ENCODE results near the gene BABAM2.
A peak's percentile ranks its signal among the peaks of the same experiment; 100 is the strongest.

BABAM2 gene

GRCh38 chr2:28085201-28085600, 194.7 kb downstream of the BABAM2 start:
- TF ChIP-seq CTCF (conservative IDR thresholded peaks at IDR 0.05), result no peak
- H3K27ac ChIP-seq, result no peak overlapping the region

- TF ChIP-seq CTCF (conservative IDR thresholded peaks at IDR 0.05), result no peak
- H3K27ac ChIP-seq, result no peak overlapping the region
These were observed 196.1 kb downstream of the BABAM2 start for GRCh38 chr2:28086611-28087010.

- H3K27ac ChIP-seq, result peak overlapping the region; percentile 16; the same call in 1 of the 2 replicates
- no peak for TF ChIP-seq CTCF (conservative IDR thresholded peaks at IDR 0.05)
These were observed 198.4 kb downstream of the BABAM2 start for GRCh38 chr2:28088970-28089369.

GRCh38 chr2:28089486-28089885, 199.0 kb downstream of the BABAM2 start:
- TF ChIP-seq CTCF (conservative IDR thresholded peaks at IDR 0.05), result no peak
- peak overlapping the region; percentile 16 for H3K27ac ChIP-seq

GRCh38 chr2:28093308-28093707, 202.8 kb downstream of the BABAM2 start:
- no peak overlapping the region for H3K27ac ChIP-seq
- TF ChIP-seq CTCF (conservative IDR thresholded peaks at IDR 0.05), result no peak

GRCh38 chr2:28093768-28094167, 203.2 kb downstream of the BABAM2 start:
- TF ChIP-seq CTCF (conservative IDR thresholded peaks at IDR 0.05), result no peak
- H3K27ac ChIP-seq, result no peak overlapping the region

- no peak overlapping the region for H3K27ac ChIP-seq
- TF ChIP-seq CTCF (conservative IDR thresholded peaks at IDR 0.05), result no peak
These were observed 204.2 kb downstream of the BABAM2 start for GRCh38 chr2:28094739-28095138.

- no peak overlapping the region for H3K27ac ChIP-seq
- no peak for TF ChIP-seq CTCF (conservative IDR thresholded peaks at IDR 0.05)
These were observed 205.1 kb downstream of the BABAM2 start for GRCh38 chr2:28095622-28096021.

Data from VCaP (cell line).